HepG2 (cell line): ENCODE measurements around the gene CNTROB. TPM values are rescaled to one million over a fixed set of nuclear protein-coding genes. Genes with fewer than 3 reads are reported as not detected.

Experiments used
- ATAC-seq: fragments of 200-7000 bp; cut with Tn5 transposase; 3 replicates; pipeline ENCODE4 v1.9.1; 2020; ENCODE audit warnings: mild to moderate bottlenecking, moderate library complexity
- BruUV-seq: library from RNA; stranded (reverse); fragments of 400-500 nt; replicated peaks from 2 replicates; lab custom pipeline; 2021; lab: Mats Ljungman, UMichigan
- CTCF ChIA-PET: fragments of 300-600 bp; formaldehyde crosslinking; extraction: SDS; loops from one replicate; lab custom pipeline; 2021; ENCODE audit warnings: low total read pairs, inconsistent platforms, low intra/inter-chr PET ratio; lab: Yijun Ruan, JAX
- POLR2A ChIA-PET: fragments of 350-600 bp; sonication (Branson Sonifier 250); formaldehyde crosslinking; loops from one replicate; lab custom pipeline; 2020; ENCODE audit warnings: antibody characterized with exemption, inconsistent platforms; lab: Yijun Ruan, JAX
- DNase-seq: peaks from one replicate; pipeline ENCODE4 v3.0.0-alpha.2; 2015; ENCODE audit warnings: low spot score
- FAIRE-seq: peaks from 3 replicates; lab custom pipeline; 2011; peaks lifted over from hg19 to GRCh38; lab: Jason Lieb, UNC
- H2AFZ ChIP-seq: one replicate; pipeline ENCODE4 v1.6.1; 2011; ENCODE audit warnings: low read length, inconsistent platforms
- H3K27ac ChIP-seq: fragments of 300-600 bp; 3 replicates; pipeline ENCODE4 v1.8.0; 2011; ENCODE audit warnings: mixed run types, mild to moderate bottlenecking, mixed read lengths, low read length, inconsistent platforms; ENCODE audit not compliant: insufficient read depth; ENCODE audit errors: extremely low read length
- H3K27me3 ChIP-seq, 2 experiments: fragments of 200-600 bp in 1 of 2; 2 replicates in 1 of 2; 3 replicates in 1 of 2; pipeline versions ENCODE4 v1.6.0 to v1.8.0; 2011; ENCODE audit warnings: low read length in 2 of 2, mild to moderate bottlenecking in 2 of 2, moderate library complexity in 2 of 2, inconsistent platforms in 1 of 2; ENCODE audit not compliant: insufficient read depth in 2 of 2, control insufficient read depth in 1 of 2
- H3K36me3 ChIP-seq, 2 experiments: fragments of 200-600 bp in 1 of 2; replicated peaks in 1 of 2; 2 replicates in 1 of 2; 3 replicates in 1 of 2; pipeline versions ENCODE4 v1.5.1 to v1.8.0; 2011; ENCODE audit warnings: low read length in 2 of 2, inconsistent platforms in 1 of 2; ENCODE audit not compliant: insufficient read depth in 2 of 2, control insufficient read depth in 1 of 2
- H3K4me1 ChIP-seq: 2 replicates; pipeline ENCODE4 v1.5.1; 2012; ENCODE audit warnings: low read length, inconsistent platforms; ENCODE audit not compliant: insufficient read depth
- H3K4me2 ChIP-seq: 2 replicates; pipeline ENCODE4 v1.6.0; 2011; ENCODE audit warnings: low read depth, low read length, inconsistent platforms
- H3K4me3 ChIP-seq, 3 experiments: fragments of 200-600 bp in 1 of 3; sonication (generic), shearing (Covaris generic) in 1 of 3; replicated peaks in 1 of 3; 2 replicates each; pipeline ENCODE4 v1.5.1; 2011 to 2016; ENCODE audit warnings: low read length in 3 of 3, inconsistent platforms in 2 of 3, low read depth in 2 of 3, mild to moderate bottlenecking in 2 of 3, control low read depth in 1 of 3, mixed read lengths in 1 of 3; ENCODE audit not compliant: insufficient read depth in 1 of 3
- H3K79me2 ChIP-seq: one replicate; pipeline ENCODE4 v1.6.1; 2011; ENCODE audit warnings: low read length, inconsistent platforms; ENCODE audit not compliant: insufficient read depth
- H3K9ac ChIP-seq: 2 replicates; pipeline ENCODE4 v1.6.0; 2011; ENCODE audit warnings: mild to moderate bottlenecking, low read depth, low read length, inconsistent platforms; ENCODE audit not compliant: insufficient read depth
- H3K9me3 ChIP-seq: 2 replicates; pipeline ENCODE4 v1.5.1; 2012; ENCODE audit warnings: mild to moderate bottlenecking, low read length
- H4K20me1 ChIP-seq: 2 replicates; pipeline ENCODE4 v1.6.0; 2011; ENCODE audit warnings: inconsistent platforms, mild to moderate bottlenecking, low read length, moderate library complexity; ENCODE audit not compliant: insufficient read depth
- DMAP1 ChIP-seq: IDR thresholded peaks from 2 replicates; pipeline ENCODE4 v1.6.1; 2016
- FOXO1 ChIP-seq: sonication (generic); formaldehyde crosslinking; IDR thresholded peaks from 2 replicates; pipeline ENCODE4 v1.4.0; 2020; ENCODE audit warnings: missing genetic modification reagents
- GATAD2A ChIP-seq: IDR thresholded peaks from 2 replicates; pipeline ENCODE4 v1.6.1; 2016
- HNF4G ChIP-seq, 2 experiments: sonication (generic) in 1 of 2; formaldehyde crosslinking in 1 of 2; IDR thresholded peaks; 2 replicates each; pipeline versions ENCODE4 v1.4.0 to v1.6.1; 2011 to 2020; ENCODE audit warnings: borderline replicate concordance in 2 of 2, low read depth in 2 of 2, mild to moderate bottlenecking in 2 of 2, low read length in 1 of 2, missing genetic modification reagents in 1 of 2, moderate library complexity in 1 of 2
- HNRNPLL ChIP-seq: fragments of 200-400 bp; formaldehyde crosslinking; IDR thresholded peaks from 2 replicates; pipeline ENCODE4 v1.6.1; 2017; ENCODE audit warnings: mild to moderate bottlenecking, low read depth, low read length; ENCODE audit not compliant: poor library complexity, severe bottlenecking
- MAF1 ChIP-seq: sonication (generic); formaldehyde crosslinking; IDR thresholded peaks from 2 replicates; pipeline ENCODE4 v1.5.0; 2020; ENCODE audit warnings: missing genetic modification reagents, borderline replicate concordance
- MAZ ChIP-seq, 2 experiments: sonication (generic) in 1 of 2; formaldehyde crosslinking in 1 of 2; IDR thresholded peaks; 2 replicates each; pipeline versions ENCODE4 v1.5.0 to v1.6.1; 2012 to 2020; ENCODE audit warnings: low read depth in 2 of 2, mild to moderate bottlenecking in 2 of 2, borderline replicate concordance in 1 of 2, improper control_type of control experiment in 1 of 2, low read length in 1 of 2, missing genetic modification reagents in 1 of 2, moderate library complexity in 1 of 2
- MYPOP ChIP-seq: sonication (generic); formaldehyde crosslinking; IDR thresholded peaks from 2 replicates; pipeline ENCODE4 v1.8.1; 2023; ENCODE audit warnings: mild to moderate bottlenecking, moderate library complexity, missing genetic modification reagents
- RXRA ChIP-seq: sonication (generic); formaldehyde crosslinking; IDR thresholded peaks from 2 replicates; pipeline ENCODE4 v1.5.1; 2020; ENCODE audit warnings: missing genetic modification reagents
- SRSF9 ChIP-seq: fragments of 200-400 bp; formaldehyde crosslinking; IDR thresholded peaks from 2 replicates; pipeline ENCODE4 v1.6.1; 2018; ENCODE audit warnings: borderline replicate concordance, mild to moderate bottlenecking, low read depth, low read length; ENCODE audit not compliant: insufficient read depth, poor library complexity, severe bottlenecking
- TERF1 ChIP-seq: sonication (generic); formaldehyde crosslinking; IDR thresholded peaks from 2 replicates; pipeline ENCODE4 v1.8.0; 2022; ENCODE audit warnings: mild to moderate bottlenecking, missing genetic modification reagents, moderate library complexity
- THAP8 ChIP-seq: sonication (generic); formaldehyde crosslinking; IDR thresholded peaks from 2 replicates; pipeline ENCODE4 v1.5.1; 2020; ENCODE audit warnings: missing genetic modification reagents, mild to moderate bottlenecking, borderline replicate concordance
- THRA ChIP-seq: sonication (generic); formaldehyde crosslinking; IDR thresholded peaks from 2 replicates; pipeline ENCODE4 v1.4.0; 2020; ENCODE audit warnings: missing genetic modification reagents, borderline replicate concordance
- ZFP82 ChIP-seq: sonication (generic); formaldehyde crosslinking; IDR thresholded peaks from 2 replicates; pipeline ENCODE4 v1.5.1; 2020; ENCODE audit warnings: mild to moderate bottlenecking, missing genetic modification reagents, borderline replicate concordance
- ZNF263 ChIP-seq: sonication (generic); formaldehyde crosslinking; IDR thresholded peaks from 2 replicates; pipeline ENCODE4 v1.4.0; 2020; ENCODE audit warnings: missing genetic modification reagents
- ZNF367 ChIP-seq: sonication (generic); formaldehyde crosslinking; IDR thresholded peaks from 2 replicates; pipeline ENCODE4 v1.4.0; 2020; ENCODE audit warnings: missing genetic modification reagents, borderline replicate concordance
- ZNF747 ChIP-seq: sonication (generic); formaldehyde crosslinking; IDR thresholded peaks from 2 replicates; pipeline ENCODE4 v1.8.1; 2023; ENCODE audit warnings: missing genetic modification reagents, mild to moderate bottlenecking, borderline replicate concordance
- ZNF777 ChIP-seq: sonication (generic); formaldehyde crosslinking; IDR thresholded peaks from 2 replicates; pipeline ENCODE4 v1.4.0; 2020; ENCODE audit warnings: missing genetic modification reagents
- WGBS: methylation state at CpG from one replicate; pipeline ENCODE4 v1.1.6; 2017; ENCODE audit warnings: low lambda C conversion rate; 5-methylcytosine and 5-hydroxymethylcytosine counted together
- in situ Hi-C: cut with HindIII; loops from 2 replicates; pipeline ENCODE4 v1.10.0; 2017; ENCODE audit warnings: low pct_unique_long_range_greater_than_20kb; ENCODE audit not compliant: extremely low pct_ligation_motif_present
- intact Hi-C: fragments of 100-400 bp; cut with micrococcal nuclease; formaldehyde crosslinking; loops from one replicate; pipeline ENCODE4 v1.10.0; 2022; ENCODE audit not compliant: unreplicated experiment
- polyA plus RNA-seq, 8 experiments: library from polyadenylated mRNA; depleted of rRNA in 3 of 8; stranded (reverse) in 7 of 8; unstranded in 1 of 8; fragments of >200 nt; fragmentation: Illumina TruSeq in 4 of 8; extraction: Trizol in 4 of 8; gene quantifications; 2 replicates each; pipeline versions ENCODE4 v1.2.1 to v1.2.3, GENCODE V29; 2011 to 2016; ENCODE audit warnings: low read depth in 4 of 8, missing spikeins in 1 of 8, mixed read lengths in 1 of 8; ENCODE audit not compliant: insufficient read depth in 1 of 8
- total RNA-seq, 5 experiments: library from RNA; depleted of rRNA; stranded (reverse); fragments of >200 nt; fragmentation: Illumina TruSeq; extraction: Trizol; gene quantifications; 2 replicates each; pipeline ENCODE4 v1.2.3, GENCODE V29; 2016; ENCODE audit warnings: low read depth in 1 of 5

Gene CNTROB
- total and polyA plus RNA-seq, 2 of the 13 experiments (the other 11 are each of a cell fraction or from before 2014, with no cell fraction given), result 21.2 to 24.1 TPM

GRCh38 chr17:7887482-7888183 lies 44.4 kb upstream of the CNTROB start:
- Histone ChIP-seq H3K9me3 (no peaks in the 10 kb centered on the region), H3K27ac (peak overlapping the region; percentile 69), H3K27me3 (peaks cover 1 to 17% of the 10 kb centered on the region in 2 experiments; a peak in 2 of 5 replicates), H4K20me1 (no peaks in the 10 kb centered on the region), H3K79me2 (no peaks in the 10 kb centered on the region), H3K4me2 (peak overlapping the region; percentile 92), H3K9ac (peak overlapping the region; percentile 63), H2AFZ (peak overlapping the region; percentile 48), H3K4me3 (peak overlapping the region; percentile 45 to 76 (median 68)), H3K4me1 (peaks cover 44% of the 10 kb centered on the region), H3K36me3 (no peaks in the 10 kb centered on the region)
- ATAC-seq (peak; percentile 80), DNase-seq (peak; percentile 66), FAIRE-seq (no peak)
- intact Hi-C loops, result no loop called here
- ChIA-PET POLR2A (no interaction called here), CTCF (interaction anchor here (1.9 kb wide), 1 partner anchor 26 kb away, joined by 5 read pairs; no protein-coding TSS in a partner anchor)
- TSS peak; percentile 84 for BruUV-seq
- in situ Hi-C loops, result no loop called here
- 1% methylated on average over 23 of the region's 35 CpGs for WGBS
- TF ChIP-seq FOXO1 (CRISPR knock-in tag) (peak; percentile 57), ZNF747 (CRISPR knock-in tag) (no peak), MAZ (IDR thresholded peaks at IDR 0.05; ENCODE audit: borderline replicate concordance, low read depth, low read length) (0 out of 2 replicates have a peak, but pooled peaks have one; percentile 39), MAZ (CRISPR knock-in tag; IDR thresholded peaks at IDR 0.05; ENCODE audit: low read depth) (0 out of 2 replicates have a peak, but pooled peaks have one; percentile 17), ZNF777 (CRISPR knock-in tag) (peak; percentile 24; the same call in 1 of the 2 replicates), TERF1 (CRISPR knock-in tag) (no peak), RXRA (CRISPR knock-in tag) (peak; percentile 83), HNRNPLL (peak; percentile 47), HNF4G (IDR thresholded peaks at IDR 0.05; ENCODE audit: borderline replicate concordance, low read depth, low read length) (no peak), HNF4G (CRISPR knock-in tag; IDR thresholded peaks at IDR 0.05; ENCODE audit: borderline replicate concordance, low read depth) (no peak), MYPOP (peak; percentile 62; the same call in 1 of the 2 replicates), SRSF9 (no peak), ZNF263 (CRISPR knock-in tag) (peak; percentile 86), DMAP1 (peak; percentile 28; the same call in 1 of the 2 replicates), ZFP82 (peak; percentile 58; the same call in 1 of the 2 replicates), THAP8 (CRISPR knock-in tag) (no peak), THRA (CRISPR knock-in tag) (0 out of 2 replicates have a peak, but pooled peaks have one; percentile 12), ZNF367 (CRISPR knock-in tag) (no peak), MAF1 (CRISPR knock-in tag) (no peak), GATAD2A (CRISPR knock-in tag) (0 out of 2 replicates have a peak, but pooled peaks have one; percentile 36)
